Activated CD8-positive, alpha-beta memory T cell treated with anti-CD3 and anti-CD28 coated beads for 4 hours (primary cell): ENCODE data around the gene JPH3.

Experiments used
- DNase-seq, 2 donors: peaks; one replicate each; pipeline ENCODE4 v3.0.0-alpha.2; 2020; ENCODE audit warnings: low read depth in 2 of 2

The JPH3 gene

GRCh38 chr16:87740441-87740840, 138.1 kb downstream of the JPH3 start:
- DNase-seq, result no peak

- DNase-seq, result no peak
These were observed 138.7 kb downstream of the JPH3 start for GRCh38 chr16:87740909-87741424.

GRCh38 chr16:87741700-87742415, 139.6 kb downstream of the JPH3 start:
- no peak for DNase-seq

GRCh38 chr16:87742781-87743490, 140.6 kb downstream of the JPH3 start:
- no peak for DNase-seq

GRCh38 chr16:87744750-87745514, 142.6 kb downstream of the JPH3 start:
- no peak for DNase-seq

- no peak for DNase-seq
These were observed 143.9 kb downstream of the JPH3 start for GRCh38 chr16:87746178-87746577.
